Bone marrow (tissue), 2 donors: ENCODE data around the gene FARS2.
A peak's percentile ranks its signal among the peaks of the same experiment; 100 is the strongest.
"Not testable (repeated sequence)": the region's sequence is repeated elsewhere in the genome, so short reads cannot be mapped to it uniquely, and the experiment has no call there.

Experiments
- DNase-seq, 2 donors: peaks; one replicate each; lab custom pipeline; 2025; lab: John Stamatoyannopoulos, UW

The FARS2 gene

GRCh38 chr6:5670811-5671561 lies 409.7 kb downstream of the FARS2 start:
- DNase-seq: peak in 1 of 2 donors; percentile 28

- DNase-seq: no peak
Observed at GRCh38 chr6:5671601-5672559, 410.6 kb downstream of the FARS2 start.

GRCh38 chr6:5672581-5673011 lies 411.3 kb downstream of the FARS2 start:
- peak in 1 of 2 donors; percentile 21 for DNase-seq

GRCh38 chr6:5673019-5673790 lies 411.9 kb downstream of the FARS2 start:
- no peak for DNase-seq

GRCh38 chr6:5674141-5674540 lies 412.8 kb downstream of the FARS2 start:
- DNase-seq: no peak

GRCh38 chr6:5674721-5675120 lies 413.4 kb downstream of the FARS2 start:
- DNase-seq: no peak

GRCh38 chr6:5676701-5677100 lies 415.4 kb downstream of the FARS2 start:
- no peak for DNase-seq

- DNase-seq: no peak
Observed at GRCh38 chr6:5677219-5678000, 416.1 kb downstream of the FARS2 start.

- DNase-seq: no peak
Observed at GRCh38 chr6:5679270-5679669, 418.0 kb downstream of the FARS2 start.

GRCh38 chr6:5679691-5680090 lies 418.4 kb downstream of the FARS2 start:
- no peak for DNase-seq

- DNase-seq: no peak
Observed at GRCh38 chr6:5680095-5680494, 418.8 kb downstream of the FARS2 start.

- DNase-seq: no peak
Observed at GRCh38 chr6:5681480-5681879, 420.2 kb downstream of the FARS2 start.

- no peak for DNase-seq
Observed at GRCh38 chr6:5682530-5682929, 421.2 kb downstream of the FARS2 start.

GRCh38 chr6:5683747-5684146 lies 422.4 kb downstream of the FARS2 start:
- not testable (repeated sequence) for DNase-seq

GRCh38 chr6:5684320-5685053 lies 423.2 kb downstream of the FARS2 start:
- no peak for DNase-seq

GRCh38 chr6:5693225-5694145 lies 432.2 kb downstream of the FARS2 start:
- no peak for DNase-seq

- DNase-seq: no peak
Observed at GRCh38 chr6:5695260-5696245, 434.2 kb downstream of the FARS2 start.

- DNase-seq: no peak
Observed at GRCh38 chr6:5697508-5697907, 436.2 kb downstream of the FARS2 start.
